Hippocampal formation (tissue), 2 donors: Measurements from ENCODE around the gene PHETA2.
"Not testable (repeated sequence)": the region's sequence is repeated elsewhere in the genome, so short reads cannot be mapped to it uniquely, and the experiment has no call there.

Source experiments
- DNase-seq, 2 donors: peaks; one replicate each; lab custom pipeline; 2025; lab: John Stamatoyannopoulos, UW

PHETA2 gene

GRCh38 chr22:42104332-42104860 is 30.3 kb downstream of the PHETA2 start:
- DNase-seq: not testable (repeated sequence)

- DNase-seq: no peak
These were observed 34.8 kb downstream of the PHETA2 start for GRCh38 chr22:42108848-42109247.

- no peak for DNase-seq
These were observed 37.8 kb downstream of the PHETA2 start for GRCh38 chr22:42111798-42112197.

- DNase-seq: not testable (repeated sequence)
These were observed 38.7 kb downstream of the PHETA2 start for GRCh38 chr22:42112793-42113192.

- no peak for DNase-seq
These were observed 40.7 kb downstream of the PHETA2 start for GRCh38 chr22:42114721-42115120.

GRCh38 chr22:42115420-42115830 is 41.4 kb downstream of the PHETA2 start:
- DNase-seq: not testable (repeated sequence)

GRCh38 chr22:42116848-42117424 is 42.9 kb downstream of the PHETA2 start:
- DNase-seq: no peak

- DNase-seq: not testable (repeated sequence)
These were observed 46.4 kb downstream of the PHETA2 start for GRCh38 chr22:42120231-42121021.

GRCh38 chr22:42123529-42123928 is 49.5 kb downstream of the PHETA2 start:
- DNase-seq: not testable (repeated sequence)

- DNase-seq: no peak
These were observed 53.6 kb downstream of the PHETA2 start for GRCh38 chr22:42127606-42128005.

- DNase-seq: not testable (repeated sequence)
These were observed 54.0 kb downstream of the PHETA2 start for GRCh38 chr22:42128007-42128406.
